ENCODE measurements around the gene C18orf63.

DNA sequence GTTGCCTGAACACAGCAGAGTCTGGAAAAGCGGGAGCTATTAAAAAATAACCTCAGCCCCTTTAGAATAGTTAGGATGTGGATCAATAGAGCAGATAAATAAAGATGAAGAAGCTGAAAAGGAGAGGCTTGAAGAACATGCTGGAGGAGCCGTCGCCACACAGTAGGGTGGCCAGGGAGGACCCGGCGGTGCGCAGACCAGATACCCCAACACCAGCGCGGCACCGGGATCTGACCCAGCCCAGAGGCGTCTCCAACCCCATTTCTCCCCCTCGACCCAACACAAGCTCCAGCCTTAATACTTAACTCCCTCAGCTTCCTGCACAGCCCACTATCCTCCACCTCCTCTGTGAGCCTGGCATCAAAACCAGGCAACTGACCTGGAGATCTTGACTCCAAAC is 39.9 kb upstream of the C18orf63 start:
- TF ChIP-seq, protein P1, sequence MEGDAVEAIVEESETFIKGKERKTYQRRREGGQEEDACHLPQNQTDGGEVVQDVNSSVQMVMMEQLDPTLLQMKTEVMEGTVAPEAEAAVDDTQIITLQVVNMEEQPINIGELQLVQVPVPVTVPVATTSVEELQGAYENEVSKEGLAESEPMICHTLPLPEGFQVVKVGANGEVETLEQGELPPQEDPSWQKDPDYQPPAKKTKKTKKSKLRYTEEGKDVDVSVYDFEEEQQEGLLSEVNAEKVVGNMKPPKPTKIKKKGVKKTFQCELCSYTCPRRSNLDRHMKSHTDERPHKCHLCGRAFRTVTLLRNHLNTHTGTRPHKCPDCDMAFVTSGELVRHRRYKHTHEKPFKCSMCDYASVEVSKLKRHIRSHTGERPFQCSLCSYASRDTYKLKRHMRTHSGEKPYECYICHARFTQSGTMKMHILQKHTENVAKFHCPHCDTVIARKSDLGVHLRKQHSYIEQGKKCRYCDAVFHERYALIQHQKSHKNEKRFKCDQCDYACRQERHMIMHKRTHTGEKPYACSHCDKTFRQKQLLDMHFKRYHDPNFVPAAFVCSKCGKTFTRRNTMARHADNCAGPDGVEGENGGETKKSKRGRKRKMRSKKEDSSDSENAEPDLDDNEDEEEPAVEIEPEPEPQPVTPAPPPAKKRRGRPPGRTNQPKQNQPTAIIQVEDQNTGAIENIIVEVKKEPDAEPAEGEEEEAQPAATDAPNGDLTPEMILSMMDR (conservative IDR thresholded peaks at IDR 0.05; ENCODE audit: low read length) = no peak
- TF ChIP-seq EZH2phosphoT487 (IDR thresholded peaks at IDR 0.05; ENCODE audit: borderline replicate concordance) = no peak
